ENCODE data around the gene HSPA4L.

The HSPA4L gene

DNA sequence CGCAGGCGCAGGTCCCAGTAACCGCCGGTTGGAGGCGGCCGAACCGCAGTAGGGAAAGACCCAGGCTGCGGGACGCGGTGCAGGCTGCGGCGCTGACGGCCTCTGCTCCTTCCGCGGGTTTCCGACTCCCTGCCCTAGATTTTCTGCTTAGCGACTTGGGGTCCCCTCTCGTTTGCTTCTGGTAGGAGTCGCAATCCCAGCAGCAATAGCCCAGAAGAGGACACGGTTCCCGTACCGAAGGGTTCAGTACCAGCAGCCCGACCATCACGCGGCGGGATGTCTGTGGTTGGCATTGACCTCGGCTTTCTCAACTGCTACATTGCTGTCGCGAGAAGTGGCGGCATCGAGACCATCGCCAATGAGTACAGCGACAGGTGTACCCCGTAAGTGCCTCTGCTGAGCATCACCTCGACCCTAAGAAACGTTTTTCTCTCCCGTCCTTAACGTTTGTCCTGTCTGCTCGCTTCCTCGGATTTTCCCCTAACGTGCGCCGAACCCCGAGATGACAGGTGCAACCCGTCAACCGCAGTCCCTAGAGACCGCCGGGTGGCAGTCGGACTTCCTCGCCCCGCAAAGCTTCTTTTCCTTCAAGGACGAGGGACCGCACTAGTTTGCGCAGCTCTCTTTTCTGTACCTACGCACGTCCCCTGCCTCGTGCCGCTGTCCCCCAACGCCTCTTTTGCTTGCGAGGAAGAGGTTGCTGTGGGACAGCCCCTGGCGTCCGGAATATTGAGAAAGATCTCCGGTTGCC lies at the start of gene HSPA4L:
TSS of gene HSPA4L (plus strand) at position 48 of the 751 bp plus-strand sequence. CDS start at position 277, 229 bp downstream.
- H3K36me3 ChIP-seq (ENCODE audit: control insufficient read depth, insufficient read depth, low read length): no peaks in the 10 kb centered on the region
- H3K27me3 ChIP-seq (ENCODE audit: control insufficient read depth, insufficient read depth, low read length): peaks cover 48% of the 10 kb centered on the region
- peak within 1 kb of the TSS; percentile 42 for H3K27ac ChIP-seq (ENCODE audit: low read depth, low read length)
- H3K4me3 ChIP-seq (ENCODE audit: low read depth, low read length): peak within 1 kb of the TSS; percentile 71
- H3K9me3 ChIP-seq (ENCODE audit: control insufficient read depth, insufficient read depth, low read length): no peaks in the 10 kb centered on the region
- H3K9ac ChIP-seq (ENCODE audit: low read depth, low read length): peak within 1 kb of the TSS; percentile 52
- peaks cover 3% of the 10 kb centered on the region; the same call in 1 of the 2 replicates for H3K4me1 ChIP-seq (ENCODE audit: control insufficient read depth, insufficient read depth, low read length)

- Histone ChIP-seq H3K4me1 (ENCODE audit: control insufficient read depth, insufficient read depth, low read length) (no peaks in the 10 kb centered on the region), H3K9me3 (ENCODE audit: control insufficient read depth, insufficient read depth, low read length) (no peaks in the 10 kb centered on the region), H3K4me3 (ENCODE audit: low read depth, low read length) (no peak overlapping the region), H3K27ac (ENCODE audit: low read depth, low read length) (no peak overlapping the region), H3K36me3 (ENCODE audit: control insufficient read depth, insufficient read depth, low read length) (no peaks in the 10 kb centered on the region), H3K27me3 (ENCODE audit: control insufficient read depth, insufficient read depth, low read length) (no peaks in the 10 kb centered on the region), H3K9ac (ENCODE audit: low read depth, low read length) (no peak overlapping the region)
Observed at GRCh38 chr4:127732623-127733328, 49.3 kb upstream of the HSPA4L start.

- Histone ChIP-seq H3K36me3 (ENCODE audit: control insufficient read depth, insufficient read depth, low read length) (no peaks in the 10 kb centered on the region), H3K27ac (ENCODE audit: low read depth, low read length) (no peak overlapping the region)
Observed at GRCh38 chr4:127734976-127735375, 47.1 kb upstream of the HSPA4L start.

DNA sequence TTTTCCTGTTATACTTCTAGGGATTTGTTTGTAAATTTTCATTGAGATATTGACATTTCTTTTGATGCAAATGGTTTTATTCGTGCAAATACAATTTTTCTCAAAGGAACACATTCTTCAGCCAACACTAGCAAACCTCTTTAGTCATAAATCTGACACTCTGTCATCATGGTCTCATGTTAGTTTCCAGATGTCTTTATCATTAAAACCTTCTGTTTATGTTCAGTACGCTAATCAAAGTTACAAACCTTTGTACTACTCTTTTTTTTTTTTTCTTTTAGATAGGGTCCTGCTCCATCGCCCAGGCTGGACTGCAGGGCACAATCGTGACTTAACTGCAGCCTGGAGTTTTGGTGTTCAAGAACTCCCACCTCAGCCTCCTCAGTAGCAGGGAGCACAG lies 44.8 kb upstream of the HSPA4L start:
- 0 out of 2 replicates have a peak, but pooled peaks cover 3% of the 10 kb centered on the region for H3K9me3 ChIP-seq (ENCODE audit: control insufficient read depth, insufficient read depth, low read length)
- H3K27me3 ChIP-seq (ENCODE audit: control insufficient read depth, insufficient read depth, low read length): no peaks in the 10 kb centered on the region
- H3K36me3 ChIP-seq (ENCODE audit: control insufficient read depth, insufficient read depth, low read length): no peaks in the 10 kb centered on the region
- no peak overlapping the region for H3K27ac ChIP-seq (ENCODE audit: low read depth, low read length)
- H3K9ac ChIP-seq (ENCODE audit: low read depth, low read length): no peak overlapping the region
- H3K4me3 ChIP-seq (ENCODE audit: low read depth, low read length): no peak overlapping the region
- H3K4me1 ChIP-seq (ENCODE audit: control insufficient read depth, insufficient read depth, low read length): no peaks in the 10 kb centered on the region

More at GRCh38 chr4:127734976-127735375, 47.1 kb upstream of the HSPA4L start:
- Histone ChIP-seq H3K9ac (ENCODE audit: low read depth, low read length) (no peak overlapping the region), H3K9me3 (ENCODE audit: control insufficient read depth, insufficient read depth, low read length) (no peaks in the 10 kb centered on the region), H3K27me3 (ENCODE audit: control insufficient read depth, insufficient read depth, low read length) (no peaks in the 10 kb centered on the region), H3K4me3 (ENCODE audit: low read depth, low read length) (no peak overlapping the region), H3K4me1 (ENCODE audit: control insufficient read depth, insufficient read depth, low read length) (no peaks in the 10 kb centered on the region)

DNA sequence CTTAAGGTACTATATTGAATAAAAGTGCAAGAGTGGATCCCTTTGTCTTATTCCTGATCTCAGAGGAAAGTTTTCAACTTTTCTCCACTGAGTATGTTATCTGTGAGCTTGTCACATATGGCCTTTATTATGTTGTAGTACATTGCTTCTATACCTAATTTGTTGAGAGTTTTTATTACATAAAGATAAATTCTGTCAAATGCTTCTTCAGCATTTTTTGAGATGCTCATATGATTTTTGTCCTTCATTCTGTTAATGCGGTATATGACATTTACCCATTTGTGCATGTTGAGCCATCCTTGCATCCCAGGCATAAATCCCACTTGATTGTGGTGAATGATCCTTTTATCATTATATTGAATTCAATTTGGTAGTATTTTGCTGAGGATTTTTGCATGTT lies 40.9 kb upstream of the HSPA4L start:
- H3K27me3 ChIP-seq (ENCODE audit: control insufficient read depth, insufficient read depth, low read length): no peaks in the 10 kb centered on the region
- no peak overlapping the region for H3K9ac ChIP-seq (ENCODE audit: low read depth, low read length)
- no peak overlapping the region for H3K27ac ChIP-seq (ENCODE audit: low read depth, low read length)
- no peak overlapping the region for H3K4me3 ChIP-seq (ENCODE audit: low read depth, low read length)
- 0 out of 2 replicates have a peak, but pooled peaks cover 6% of the 10 kb centered on the region for H3K9me3 ChIP-seq (ENCODE audit: control insufficient read depth, insufficient read depth, low read length)
- H3K4me1 ChIP-seq (ENCODE audit: control insufficient read depth, insufficient read depth, low read length): no peaks in the 10 kb centered on the region
- no peaks in the 10 kb centered on the region for H3K36me3 ChIP-seq (ENCODE audit: control insufficient read depth, insufficient read depth, low read length)

DNA sequence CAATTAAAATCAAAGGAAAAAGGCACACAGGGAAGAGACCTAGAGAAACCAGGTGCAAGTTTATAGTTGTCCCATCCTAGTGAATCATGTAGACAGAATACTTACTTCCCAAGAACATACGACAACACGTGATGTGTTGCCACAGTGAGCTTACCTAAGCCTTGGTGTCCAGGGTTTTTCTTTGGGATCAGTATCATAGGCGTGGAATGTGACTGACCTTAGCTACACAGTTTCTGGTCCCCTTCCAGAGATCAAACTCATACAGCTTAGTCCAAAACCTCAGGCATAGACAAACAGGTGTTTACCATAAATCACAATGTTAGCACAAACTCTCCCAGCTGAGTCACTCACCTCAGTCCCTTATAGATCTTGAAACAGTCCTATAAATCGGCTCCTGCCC lies 34.2 kb upstream of the HSPA4L start:
- Histone ChIP-seq H3K27me3 (ENCODE audit: control insufficient read depth, insufficient read depth, low read length) (no peaks in the 10 kb centered on the region), H3K9ac (ENCODE audit: low read depth, low read length) (no peak overlapping the region), H3K4me1 (ENCODE audit: control insufficient read depth, insufficient read depth, low read length) (no peaks in the 10 kb centered on the region), H3K27ac (ENCODE audit: low read depth, low read length) (no peak overlapping the region), H3K4me3 (ENCODE audit: low read depth, low read length) (no peak overlapping the region), H3K36me3 (ENCODE audit: control insufficient read depth, insufficient read depth, low read length) (no peaks in the 10 kb centered on the region), H3K9me3 (ENCODE audit: control insufficient read depth, insufficient read depth, low read length) (peaks cover 5% of the 10 kb centered on the region)

- Histone ChIP-seq H3K4me3 (ENCODE audit: low read depth, low read length) (no peak overlapping the region), H3K9ac (ENCODE audit: low read depth, low read length) (no peak overlapping the region), H3K9me3 (ENCODE audit: control insufficient read depth, insufficient read depth, low read length) (peaks cover 5% of the 10 kb centered on the region), H3K36me3 (ENCODE audit: control insufficient read depth, insufficient read depth, low read length) (no peaks in the 10 kb centered on the region), H3K27ac (ENCODE audit: low read depth, low read length) (no peak overlapping the region), H3K27me3 (ENCODE audit: control insufficient read depth, insufficient read depth, low read length) (no peaks in the 10 kb centered on the region), H3K4me1 (ENCODE audit: control insufficient read depth, insufficient read depth, low read length) (no peaks in the 10 kb centered on the region)
Observed at GRCh38 chr4:127748957-127749356, 33.2 kb upstream of the HSPA4L start.

DNA sequence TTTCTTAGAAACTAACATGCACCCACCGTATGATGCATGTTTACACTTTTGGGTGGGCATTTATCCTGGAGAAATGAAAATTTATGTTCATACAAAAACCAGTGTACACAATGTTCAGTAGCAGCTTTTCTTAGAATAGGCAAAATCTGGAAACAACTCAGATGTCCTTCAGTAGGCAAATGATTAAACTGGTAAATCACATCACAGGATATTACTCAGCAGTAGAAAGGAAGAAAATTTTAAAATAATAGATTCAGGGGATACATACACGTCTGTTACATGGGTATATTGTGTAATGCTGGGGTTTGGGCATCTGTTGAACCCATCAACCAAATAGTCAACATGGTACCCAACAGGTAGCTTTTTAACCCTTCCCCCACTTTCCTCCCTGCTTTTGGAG lies 25.2 kb upstream of the HSPA4L start:
- no peaks in the 10 kb centered on the region for H3K4me1 ChIP-seq (ENCODE audit: control insufficient read depth, insufficient read depth, low read length)
- H3K27ac ChIP-seq (ENCODE audit: low read depth, low read length): no peak overlapping the region
- no peak overlapping the region for H3K4me3 ChIP-seq (ENCODE audit: low read depth, low read length)
- no peaks in the 10 kb centered on the region for H3K27me3 ChIP-seq (ENCODE audit: control insufficient read depth, insufficient read depth, low read length)
- H3K36me3 ChIP-seq (ENCODE audit: control insufficient read depth, insufficient read depth, low read length): no peaks in the 10 kb centered on the region
- H3K9me3 ChIP-seq (ENCODE audit: control insufficient read depth, insufficient read depth, low read length): no peaks in the 10 kb centered on the region
- H3K9ac ChIP-seq (ENCODE audit: low read depth, low read length): no peak overlapping the region

DNA sequence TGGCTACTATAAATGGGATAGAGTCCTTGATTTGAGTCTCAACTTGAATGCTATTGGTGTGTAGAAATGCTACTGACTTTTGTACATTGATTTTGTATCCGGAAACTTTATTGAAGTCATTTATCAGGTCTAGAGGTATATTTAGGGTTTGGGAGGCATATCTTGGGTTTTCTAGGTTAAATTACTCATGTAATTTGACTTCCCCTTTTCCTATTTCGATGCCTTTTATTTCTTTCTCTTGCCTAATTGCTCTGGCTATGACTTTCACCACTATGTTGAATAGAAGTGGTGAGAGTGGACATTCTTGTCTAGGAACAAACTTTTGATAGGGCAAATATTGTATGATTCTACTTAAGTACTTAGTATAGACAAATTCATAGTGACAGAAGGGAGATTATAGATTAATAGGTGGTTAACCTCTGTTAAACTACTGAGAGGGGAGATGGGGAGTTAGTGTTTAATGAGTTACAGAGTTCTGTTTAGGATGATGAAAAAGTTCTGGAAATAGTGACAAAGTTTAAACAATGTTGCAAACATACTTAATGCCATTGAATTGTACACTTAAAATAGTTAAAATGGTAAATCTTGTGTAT lies 22.8 kb upstream of the HSPA4L start:
- H3K36me3 ChIP-seq (ENCODE audit: control insufficient read depth, insufficient read depth, low read length): no peaks in the 10 kb centered on the region
- no peaks in the 10 kb centered on the region for H3K9me3 ChIP-seq (ENCODE audit: control insufficient read depth, insufficient read depth, low read length)
- no peak overlapping the region for H3K9ac ChIP-seq (ENCODE audit: low read depth, low read length)
- H3K4me3 ChIP-seq (ENCODE audit: low read depth, low read length): no peak overlapping the region
- H3K27ac ChIP-seq (ENCODE audit: low read depth, low read length): no peak overlapping the region
- no peaks in the 10 kb centered on the region for H3K4me1 ChIP-seq (ENCODE audit: control insufficient read depth, insufficient read depth, low read length)
- no peaks in the 10 kb centered on the region for H3K27me3 ChIP-seq (ENCODE audit: control insufficient read depth, insufficient read depth, low read length)

- H3K27ac ChIP-seq (ENCODE audit: low read depth, low read length): no peak overlapping the region
- no peak overlapping the region for H3K9ac ChIP-seq (ENCODE audit: low read depth, low read length)
- H3K9me3 ChIP-seq (ENCODE audit: control insufficient read depth, insufficient read depth, low read length): no peaks in the 10 kb centered on the region
- no peak overlapping the region for H3K4me3 ChIP-seq (ENCODE audit: low read depth, low read length)
- no peaks in the 10 kb centered on the region for H3K36me3 ChIP-seq (ENCODE audit: control insufficient read depth, insufficient read depth, low read length)
- no peaks in the 10 kb centered on the region for H3K27me3 ChIP-seq (ENCODE audit: control insufficient read depth, insufficient read depth, low read length)
- H3K4me1 ChIP-seq (ENCODE audit: control insufficient read depth, insufficient read depth, low read length): no peaks in the 10 kb centered on the region
Observed at GRCh38 chr4:127759893-127760292, 22.2 kb upstream of the HSPA4L start.

All from HUES48 (cell line).